CD8-positive, alpha-beta memory T cell (primary cell): ENCODE results near the gene GRIN3B. TPM values are rescaled to one million over a fixed set of nuclear protein-coding genes. Genes with fewer than 3 reads are reported as not detected.

Experiments
- CTCF ChIA-PET: fragments of 350-600 bp; sonication (Branson Sonifier 250); formaldehyde crosslinking; loops from one replicate; lab custom pipeline; 2021; ENCODE audit warnings: antibody characterized with exemption; lab: Charles Lee
- POLR2A ChIA-PET: fragments of 350-600 bp; sonication (Branson Sonifier 250); formaldehyde crosslinking; loops from one replicate; lab custom pipeline; 2021; ENCODE audit warnings: antibody characterized with exemption; lab: Charles Lee
- DNase-seq, 5 donors: peaks; one replicate each; pipeline versions ENCODE4 v3.0.0 to v3.0.0-alpha.2; 2020 to 2022; ENCODE audit warnings: mixed read lengths in 1 of 5
- H3K27ac ChIP-seq: one replicate; pipeline ENCODE4 v1.7.0; 2013; ENCODE audit warnings: low read depth, mild to moderate bottlenecking, low read length, moderate library complexity
- H3K27me3 ChIP-seq: 2 replicates; pipeline ENCODE4 v1.7.0; 2013; ENCODE audit warnings: low read length, mild to moderate bottlenecking; ENCODE audit not compliant: insufficient read depth, poor library complexity, severe bottlenecking
- H3K36me3 ChIP-seq: 2 replicates; pipeline ENCODE4 v1.7.0; 2013; ENCODE audit warnings: mild to moderate bottlenecking, low read length, moderate library complexity; ENCODE audit not compliant: insufficient read depth
- H3K4me1 ChIP-seq: 2 replicates; pipeline ENCODE4 v1.7.0; 2013; ENCODE audit warnings: mild to moderate bottlenecking, low read length, moderate library complexity; ENCODE audit not compliant: insufficient read depth
- H3K4me3 ChIP-seq: 2 replicates; pipeline ENCODE4 v1.7.0; 2013; ENCODE audit warnings: mild to moderate bottlenecking, low read length
- H3K9me3 ChIP-seq: 2 replicates; pipeline ENCODE4 v1.7.0; 2013; ENCODE audit warnings: mild to moderate bottlenecking, low read length
- H3K27ac Mint-ChIP-seq, 8 donors: one replicate each; pipeline ENCODE4 v1.8.0; 2020 to 2021; ENCODE audit warnings: mixed read lengths in 8 of 8, mild to moderate bottlenecking in 6 of 8, inconsistent platforms in 3 of 8, moderate library complexity in 3 of 8
- H3K27me3 Mint-ChIP-seq, 2 donors: one replicate each; pipeline ENCODE4 v1.8.0; 2020 to 2021; ENCODE audit warnings: mixed read lengths in 2 of 2, mild to moderate bottlenecking in 1 of 2, moderate library complexity in 1 of 2
- H3K36me3 Mint-ChIP-seq, 3 donors: one replicate each; pipeline ENCODE4 v1.8.0; 2020 to 2021; ENCODE audit warnings: mixed read lengths in 3 of 3, inconsistent platforms in 1 of 3, mild to moderate bottlenecking in 1 of 3
- H3K4me1 Mint-ChIP-seq, 3 donors: one replicate each; pipeline ENCODE4 v1.8.0; 2020 to 2021; ENCODE audit warnings: mixed read lengths in 3 of 3, inconsistent platforms in 1 of 3, mild to moderate bottlenecking in 1 of 3
- H3K4me3 Mint-ChIP-seq, 7 donors: one replicate each; pipeline ENCODE4 v1.8.0; 2020 to 2021; ENCODE audit warnings: mixed read lengths in 7 of 7, mild to moderate bottlenecking in 6 of 7, moderate library complexity in 4 of 7, inconsistent platforms in 2 of 7
- H3K9me3 Mint-ChIP-seq, 5 donors: one replicate each; pipeline ENCODE4 v1.8.0; 2020 to 2022; ENCODE audit warnings: mixed read lengths in 5 of 5, mild to moderate bottlenecking in 3 of 5, moderate library complexity in 2 of 5, inconsistent platforms in 1 of 5
- polyA plus RNA-seq: library from polyadenylated mRNA; unstranded; fragments of 300-500 nt; fragmentation: Illumina TruSeq; gene quantifications from one replicate; pipeline ENCODE4 v1.2.3, GENCODE V29; 2021
- total RNA-seq, 2 experiments: library from RNA; stranded (reverse); gene quantifications; one replicate each; pipeline ENCODE4 v1.2.3, GENCODE V29; 2021

The GRIN3B gene
- total and polyA plus RNA-seq, 3 experiments from 2014 or later, result not detected

- H3K36me3 ChIP-seq, result peaks cover 13% of the 10 kb centered on the region
- Mint-ChIP-seq H3K4me1 (peaks cover 41 to 55% (median 42%) of the 10 kb centered on the region in 3 donors), H3K4me3 (peak overlapping the region; percentile 94 to 100 (median 99)), H3K36me3 (peaks cover 4 to 65% (median 6%) of the 10 kb centered on the region in 3 donors), H3K27me3 (peaks cover 0 to 1% of the 10 kb centered on the region in 2 donors), H3K9me3 (no peaks in the 10 kb centered on the region), H3K27ac (peak overlapping the region; percentile 86 to 96 (median 90))
- ChIA-PET CTCF (interaction anchor here (0.6 to 4.1 kb wide), 8 partner anchors 12 to 152 kb away, joined by 3 to 30 read pairs (median 3); partner anchors contain the start of gene ARHGAP45), POLR2A (interaction anchor here (0.6 to 6.7 kb wide), 8 partner anchors 13 to 49 kb away, joined by 3 to 134 read pairs (median 11); partner anchors contain the start of genes ARHGAP45, CNN2 and RNU6-2)
- H3K4me1 ChIP-seq, result peaks cover 44% of the 10 kb centered on the region
- H3K27me3 ChIP-seq, result no peaks in the 10 kb centered on the region
- H3K27ac ChIP-seq, result peak overlapping the region; percentile 31
- H3K9me3 ChIP-seq, result no peaks in the 10 kb centered on the region
- H3K4me3 ChIP-seq, result peak overlapping the region; percentile 78
- no peak for DNase-seq
These were observed 41.1 kb downstream of the GRIN3B start for GRCh38 chr19:1041272-1041834.

- no peaks in the 10 kb centered on the region for H3K27me3 ChIP-seq
- Mint-ChIP-seq H3K36me3 (peaks cover 4 to 63% (median 6%) of the 10 kb centered on the region in 3 donors), H3K4me3 (peak overlapping the region in 5 of 7 donors; percentile 33 to 100 (median 95)), H3K27ac (peak overlapping the region in 1 of 8 donors; percentile 89), H3K27me3 (peaks cover 0 to 1% of the 10 kb centered on the region in 2 donors), H3K4me1 (peaks cover 41 to 51% (median 41%) of the 10 kb centered on the region in 3 donors), H3K9me3 (no peaks in the 10 kb centered on the region)
- POLR2A ChIA-PET, result interaction anchor here (1.2 to 6.7 kb wide), 7 partner anchors 14 to 227 kb away, joined by 3 to 134 read pairs (median 13); partner anchors contain the start of genes CIRBP and CNN2
- CTCF ChIA-PET, result interaction anchor here (1.1 to 4.1 kb wide), 6 partner anchors 12 to 46 kb away, joined by 3 to 30 read pairs (median 6); partner anchors contain the start of gene ARHGAP45
- H3K36me3 ChIP-seq, result peaks cover 13% of the 10 kb centered on the region
- no peak for DNase-seq
- H3K9me3 ChIP-seq, result no peaks in the 10 kb centered on the region
- H3K4me3 ChIP-seq, result peak overlapping the region; percentile 78
- H3K4me1 ChIP-seq, result peaks cover 44% of the 10 kb centered on the region
- H3K27ac ChIP-seq, result peak overlapping the region; percentile 31
These were observed 41.8 kb downstream of the GRIN3B start for GRCh38 chr19:1041835-1042685.

- Histone ChIP-seq H3K4me1 (peaks cover 35% of the 10 kb centered on the region), H3K36me3 (peaks cover 13% of the 10 kb centered on the region), H3K27me3 (no peaks in the 10 kb centered on the region), H3K4me3 (no peak overlapping the region), H3K27ac (peak overlapping the region; percentile 31), H3K9me3 (no peaks in the 10 kb centered on the region)
- no peak for DNase-seq
- ChIA-PET POLR2A (interaction anchor here (0.5 to 6.7 kb wide), 5 partner anchors 15 to 226 kb away, joined by 3 to 134 read pairs (median 6); partner anchors contain the start of genes CIRBP and CNN2), CTCF (interaction anchor here (1.0 to 1.7 kb wide), 3 partner anchors 22 to 201 kb away, joined by 6 to 7 read pairs (median 6); no protein-coding TSS in a partner anchor)
- H3K36me3 Mint-ChIP-seq, result peaks cover under 1 to 56% (median 2%) of the 10 kb centered on the region in 3 donors
- H3K4me1 Mint-ChIP-seq, result peaks cover 34 to 45% (median 35%) of the 10 kb centered on the region in 3 donors
- H3K9me3 Mint-ChIP-seq, result no peaks in the 10 kb centered on the region
- no peak overlapping the region for H3K27ac Mint-ChIP-seq
- peaks cover 0 to 1% of the 10 kb centered on the region in 2 donors for H3K27me3 Mint-ChIP-seq
- peak overlapping the region in 6 of 7 donors; percentile 28 to 42 (median 34) for H3K4me3 Mint-ChIP-seq
These were observed 42.7 kb downstream of the GRIN3B start for GRCh38 chr19:1042689-1043511.

GRCh38 chr19:1045247-1045603 is 45.0 kb downstream of the GRIN3B start:
- no peak overlapping the region for H3K4me3 ChIP-seq
- peak in 4 of 5 donors; percentile 53 to 71 (median 68) for DNase-seq
- peak overlapping the region in 6 of 8 donors; percentile 51 to 94 (median 75) for H3K27ac Mint-ChIP-seq
- peaks cover 17% of the 10 kb centered on the region for H3K4me1 ChIP-seq
- H3K9me3 ChIP-seq, result no peaks in the 10 kb centered on the region
- CTCF ChIA-PET, result interaction anchor here (1.0 to 1.5 kb wide), 3 partner anchors 19 to 150 kb away, joined by 3 to 7 read pairs (median 3); partner anchors contain the start of gene ARHGAP45
- peaks cover 0 to 1% of the 10 kb centered on the region in 2 donors for H3K27me3 Mint-ChIP-seq
- no peaks in the 10 kb centered on the region for H3K27me3 ChIP-seq
- peaks cover 0 to 46% (median 2%) of the 10 kb centered on the region in 3 donors for H3K36me3 Mint-ChIP-seq
- H3K27ac ChIP-seq, result no peak overlapping the region
- H3K4me3 Mint-ChIP-seq, result peak overlapping the region in 3 of 7 donors; percentile 41 to 81 (median 61)
- POLR2A ChIA-PET, result no interaction called here
- peaks cover 13 to 23% (median 14%) of the 10 kb centered on the region in 3 donors for H3K4me1 Mint-ChIP-seq
- H3K36me3 ChIP-seq, result peaks cover 13% of the 10 kb centered on the region
- no peaks in the 10 kb centered on the region for H3K9me3 Mint-ChIP-seq

GRCh38 chr19:1046117-1046626 is 46.0 kb downstream of the GRIN3B start:
- Histone ChIP-seq H3K4me3 (no peak overlapping the region), H3K27me3 (no peaks in the 10 kb centered on the region), H3K36me3 (peaks cover 13% of the 10 kb centered on the region), H3K4me1 (peaks cover 14% of the 10 kb centered on the region), H3K9me3 (no peaks in the 10 kb centered on the region), H3K27ac (no peak overlapping the region)
- Mint-ChIP-seq H3K9me3 (no peaks in the 10 kb centered on the region), H3K4me1 (peaks cover 7 to 14% (median 8%) of the 10 kb centered on the region in 3 donors), H3K4me3 (no peak overlapping the region), H3K27me3 (peaks cover 0 to 1% of the 10 kb centered on the region in 2 donors), H3K27ac (peak overlapping the region in 2 of 8 donors; percentile 17 to 94), H3K36me3 (peaks cover 0 to 42% (median 2%) of the 10 kb centered on the region in 3 donors)
- DNase-seq, result no peak
- ChIA-PET POLR2A (interaction anchor here (0.8 kb wide), 1 partner anchor 44 kb away, joined by 7 read pairs; no protein-coding TSS in a partner anchor), CTCF (interaction anchor here (1.0 to 1.5 kb wide), 2 partner anchors 19 to 149 kb away, joined by 3 to 7 read pairs; no protein-coding TSS in a partner anchor)

GRCh38 chr19:1046836-1047695 is 46.8 kb downstream of the GRIN3B start:
- Histone ChIP-seq H3K27me3 (no peaks in the 10 kb centered on the region), H3K27ac (no peak overlapping the region), H3K4me3 (no peak overlapping the region), H3K9me3 (no peaks in the 10 kb centered on the region), H3K4me1 (peaks cover 7% of the 10 kb centered on the region), H3K36me3 (peaks cover 13% of the 10 kb centered on the region)
- DNase-seq, result peak in 1 of 5 donors; percentile 62
- H3K36me3 Mint-ChIP-seq, result peaks cover 0 to 45% (median 2%) of the 10 kb centered on the region in 3 donors
- H3K4me1 Mint-ChIP-seq, result peaks cover 7 to 16% (median 9%) of the 10 kb centered on the region in 3 donors
- no peaks in the 10 kb centered on the region for H3K9me3 Mint-ChIP-seq
- H3K27me3 Mint-ChIP-seq, result peaks cover 0 to 1% of the 10 kb centered on the region in 2 donors
- peak overlapping the region in 3 of 7 donors; percentile 8 to 42 (median 35) for H3K4me3 Mint-ChIP-seq
- peak overlapping the region in 4 of 8 donors; percentile 22 to 74 (median 42) for H3K27ac Mint-ChIP-seq
- ChIA-PET POLR2A (interaction anchor here (0.5 kb wide), 1 partner anchor 24 kb away, joined by 4 read pairs; no protein-coding TSS in a partner anchor), CTCF (interaction anchor here (1.0 to 1.9 kb wide), 5 partner anchors 10 to 63 kb away, joined by 3 to 9 read pairs (median 4); partner anchors contain the start of gene WDR18)
